Limb (tissue), 2 donors: ENCODE measurements around the gene CLDN19.
A peak's percentile ranks its signal among the peaks of the same experiment; 100 is the strongest.
"Not testable (repeated sequence)": the region's sequence is repeated elsewhere in the genome, so short reads cannot be mapped to it uniquely, and the experiment has no call there.

Experiments used
- DNase-seq, 2 donors: peaks; one replicate each; pipeline ENCODE4 v3.0.0-alpha.2; 2016; ENCODE audit errors: extremely low spot score in 2 of 2

CLDN19 gene

GRCh38 chr1:42740851-42741580, 980 bp upstream of the CLDN19 start:
- DNase-seq = peak in 1 of 2 donors; percentile 67

- DNase-seq = no peak
Observed at GRCh38 chr1:42738678-42739226, 1.3 kb downstream of the CLDN19 start.

- DNase-seq = no peak
Observed at GRCh38 chr1:42737986-42738677, 1.9 kb downstream of the CLDN19 start.

- no peak for DNase-seq
Observed at GRCh38 chr1:42737257-42737656, 2.8 kb downstream of the CLDN19 start.

- no peak for DNase-seq
Observed at GRCh38 chr1:42736571-42737200, 3.4 kb downstream of the CLDN19 start.

- no peak for DNase-seq
Observed at GRCh38 chr1:42736152-42736551, 3.9 kb downstream of the CLDN19 start.

GRCh38 chr1:42735477-42736105, 4.4 kb downstream of the CLDN19 start:
- no peak for DNase-seq

GRCh38 chr1:42735056-42735455, 5.0 kb downstream of the CLDN19 start:
- no peak for DNase-seq

- no peak for DNase-seq
Observed at GRCh38 chr1:42734201-42735035, 5.6 kb downstream of the CLDN19 start.

GRCh38 chr1:42733415-42734200, 6.4 kb downstream of the CLDN19 start:
- no peak for DNase-seq

- no peak for DNase-seq
Observed at GRCh38 chr1:42732126-42732680, 7.8 kb downstream of the CLDN19 start.

- DNase-seq = no peak
Observed at GRCh38 chr1:42731585-42731984, 8.5 kb downstream of the CLDN19 start.

GRCh38 chr1:42730988-42731387, 9.0 kb downstream of the CLDN19 start:
- no peak for DNase-seq

GRCh38 chr1:42730002-42730401, 10.0 kb downstream of the CLDN19 start:
- no peak for DNase-seq

- DNase-seq = not testable (repeated sequence)
Observed at GRCh38 chr1:42725820-42726219, 14.2 kb downstream of the CLDN19 start.

GRCh38 chr1:42723511-42723910, 16.5 kb downstream of the CLDN19 start:
- no peak for DNase-seq

GRCh38 chr1:42722403-42722802, 17.6 kb downstream of the CLDN19 start:
- not testable (repeated sequence) for DNase-seq

GRCh38 chr1:42721926-42722325, 18.1 kb downstream of the CLDN19 start:
- no peak for DNase-seq

- DNase-seq = no peak
Observed at GRCh38 chr1:42720868-42721267, 19.2 kb downstream of the CLDN19 start.

- DNase-seq = not testable (repeated sequence)
Observed at GRCh38 chr1:42714441-42714840, 25.6 kb downstream of the CLDN19 start.
